HCT116 (cell line): ENCODE data around the gene MINK1. TPM values are rescaled to one million over a fixed set of nuclear protein-coding genes. Genes with fewer than 3 reads are reported as not detected.

Source experiments
- ATAC-seq: fragments of 200-7000 bp; cut with Tn5 transposase; 2 replicates; pipeline ENCODE4 v1.9.1; 2020; ENCODE audit warnings: mild to moderate bottlenecking, moderate library complexity
- BruUV-seq: library from RNA; stranded (reverse); fragments of 400-500 nt; replicated peaks from 2 replicates; lab custom pipeline; 2021; lab: Mats Ljungman, UMichigan
- CTCF ChIA-PET: fragments of 300-600 bp; sonication (Branson Sonifier 250); formaldehyde crosslinking; loops from one replicate; lab custom pipeline; 2021; ENCODE audit warnings: antibody characterized with exemption; lab: Charles Lee
- POLR2A ChIA-PET: fragments of 300-600, 350-600 bp; sonication (Branson Sonifier 250); formaldehyde crosslinking; loops from one replicate; lab custom pipeline; 2021; ENCODE audit warnings: antibody characterized with exemption; lab: Charles Lee
- RAD21 ChIA-PET, 2 experiments: fragments of 300-600 bp; sonication (Branson Sonifier 250); formaldehyde crosslinking; loops; one replicate each; lab custom pipeline; 2023; ENCODE audit warnings: low total read pairs in 2 of 2; ENCODE audit not compliant: uncharacterized antibody in 2 of 2, unreplicated experiment in 2 of 2, low non-redundant PET in 1 of 2; lab: Charles Lee
- DNase-seq: peaks from one replicate; pipeline ENCODE4 v3.0.0-alpha.2; 2010; ENCODE audit warnings: low read depth, low spot score
- H2AFZ ChIP-seq: fragments of 200-600 bp; shearing (Covaris generic), sonication (generic); 2 replicates; pipeline ENCODE4 v1.6.1; 2017; ENCODE audit warnings: low read depth, mixed run types, mixed read lengths, antibody characterized with exemption, low read length; ENCODE audit not compliant: poor library complexity, severe bottlenecking
- H3K27ac ChIP-seq: 2 replicates; pipeline ENCODE4 v1.5.1; 2012; ENCODE audit warnings: low read depth, low read length
- H3K27me3 ChIP-seq: fragments of 200-600 bp; sonication (generic); 2 replicates; pipeline ENCODE4 v1.6.1; 2016; ENCODE audit warnings: mixed run types, low read length, mixed read lengths; ENCODE audit not compliant: insufficient read depth
- H3K36me3 ChIP-seq, 2 experiments: fragments of 200-500 bp in 1 of 2; fragments of 200-600 bp in 1 of 2; sonication (Bioruptor generic) in 1 of 2; sonication (generic) in 1 of 2; 2 replicates each; pipeline versions ENCODE4 v1.5.1 to v1.6.1; 2014 to 2016; ENCODE audit warnings: low read length in 2 of 2, inconsistent platforms in 1 of 2, mixed read lengths in 1 of 2, mixed run types in 1 of 2; ENCODE audit not compliant: insufficient read depth in 2 of 2, control insufficient read depth in 1 of 2
- H3K4me1 ChIP-seq, 2 experiments: fragments of 200-600 bp in 1 of 2; sonication (generic) in 1 of 2; 2 replicates each; pipeline versions ENCODE4 v1.5.1 to v1.6.1; 2012 to 2017; ENCODE audit warnings: low read length in 2 of 2, inconsistent platforms in 1 of 2, mild to moderate bottlenecking in 1 of 2, mixed read lengths in 1 of 2, mixed run types in 1 of 2, moderate library complexity in 1 of 2; ENCODE audit not compliant: insufficient read depth in 2 of 2, control insufficient read depth in 1 of 2
- H3K4me2 ChIP-seq: fragments of 200-600 bp; sonication (generic); 2 replicates; pipeline ENCODE4 v1.6.1; 2017; ENCODE audit warnings: mixed run types, low read length, mixed read lengths
- H3K4me3 ChIP-seq, 2 experiments: fragments of 200-600 bp in 1 of 2; sonication (generic) in 1 of 2; replicated peaks in 1 of 2; 2 replicates each; pipeline ENCODE4 v1.5.1; 2011 to 2016; ENCODE audit warnings: low read length in 2 of 2, control low read depth in 1 of 2, low read depth in 1 of 2, mild to moderate bottlenecking in 1 of 2, mixed read lengths in 1 of 2, mixed run types in 1 of 2
- H3K79me2 ChIP-seq: fragments of 200-600 bp; sonication (generic); 2 replicates; pipeline ENCODE4 v1.6.1; 2017; ENCODE audit warnings: mild to moderate bottlenecking, mixed run types, low read length, moderate library complexity, mixed read lengths; ENCODE audit not compliant: insufficient read depth
- H3K9ac ChIP-seq: fragments of 200-600 bp; sonication (generic); 2 replicates; pipeline ENCODE4 v1.6.1; 2016; ENCODE audit warnings: low read length, mixed read lengths
- H3K9me2 ChIP-seq: fragments of 200-600 bp; sonication (generic), shearing (Covaris generic); 2 replicates; pipeline ENCODE4 v1.6.1; 2017; ENCODE audit warnings: mixed run types, mild to moderate bottlenecking, moderate library complexity; ENCODE audit not compliant: insufficient read depth
- H3K9me3 ChIP-seq, 2 experiments: fragments of 200-500 bp in 1 of 2; fragments of 200-600 bp in 1 of 2; sonication (Bioruptor generic) in 1 of 2; sonication (generic) in 1 of 2; 2 replicates each; pipeline ENCODE4 v1.6.1; 2014 to 2017; ENCODE audit warnings: low read length in 2 of 2, mixed read lengths in 2 of 2, inconsistent platforms in 1 of 2, low read depth in 1 of 2, mild to moderate bottlenecking in 1 of 2, mixed run types in 1 of 2, moderate library complexity in 1 of 2; ENCODE audit not compliant: control insufficient read depth in 1 of 2, insufficient read depth in 1 of 2
- H4K20me1 ChIP-seq: fragments of 200-600 bp; sonication (generic), shearing (Covaris generic); 2 replicates; pipeline ENCODE4 v1.6.1; 2017; ENCODE audit warnings: mixed run types, mild to moderate bottlenecking, moderate library complexity; ENCODE audit not compliant: insufficient read depth
- CBX3 ChIP-seq: IDR thresholded peaks from 2 replicates; pipeline ENCODE4 v1.6.1; 2012; ENCODE audit warnings: low read depth
- CEBPB ChIP-seq: IDR thresholded peaks from 2 replicates; pipeline ENCODE4 v1.6.1; 2012; ENCODE audit warnings: low read depth
- EGR1 ChIP-seq: IDR thresholded peaks from 2 replicates; pipeline ENCODE4 v1.6.1; 2012; ENCODE audit warnings: low read depth
- ELF1 ChIP-seq: IDR thresholded peaks from 2 replicates; pipeline ENCODE4 v1.6.1; 2012; ENCODE audit warnings: low read depth, borderline replicate concordance
- EZH2 ChIP-seq: fragments of 200-600 bp; sonication (generic); IDR thresholded peaks from 2 replicates; pipeline ENCODE4 v1.6.1; 2017; ENCODE audit warnings: antibody characterized with exemption, mixed run types
- JUND ChIP-seq: IDR thresholded peaks from 2 replicates; pipeline ENCODE4 v1.6.1; 2012
- POLR2AphosphoS5 ChIP-seq: IDR thresholded peaks from 2 replicates; pipeline ENCODE4 v1.6.1; 2011; ENCODE audit warnings: mild to moderate bottlenecking, low read depth, low read length, moderate library complexity
- REST ChIP-seq: IDR thresholded peaks from 2 replicates; pipeline ENCODE4 v1.6.1; 2012; ENCODE audit warnings: low read depth
- SIN3A ChIP-seq: IDR thresholded peaks from 2 replicates; pipeline ENCODE4 v1.6.1; 2012; ENCODE audit warnings: low read depth
- YY1 ChIP-seq: IDR thresholded peaks from 2 replicates; pipeline ENCODE4 v1.6.1; 2011; ENCODE audit warnings: low read length, low read depth, moderate library complexity, mild to moderate bottlenecking; ENCODE audit not compliant: insufficient replicate concordance; ENCODE audit errors: extremely low read depth
- ZBTB33 ChIP-seq: IDR thresholded peaks from 2 replicates; pipeline ENCODE4 v1.6.1; 2011; ENCODE audit warnings: mild to moderate bottlenecking, low read length, moderate library complexity; ENCODE audit not compliant: insufficient replicate concordance; ENCODE audit errors: extremely low read depth
- ZFX ChIP-seq: fragments of 450-650 bp; IDR thresholded peaks from 2 replicates; pipeline ENCODE4 v1.6.1; 2017
- intact Hi-C: fragments of 100-400 bp; cut with micrococcal nuclease; formaldehyde crosslinking; loops from 2 replicates; pipeline ENCODE4 v1.10.0; 2022
- total RNA-seq: library from RNA; stranded (reverse); gene quantifications from one replicate; pipeline ENCODE4 v1.2.1, GENCODE V29; 2021; ENCODE audit not compliant: unreplicated experiment
- TF ChIP-seq, protein P1 (sequence below): IDR thresholded peaks from 2 replicates; pipeline ENCODE4 v1.6.1; 2012

The MINK1 gene
- total RNA-seq, 1 experiment from 2014 or later: 85.2 TPM

GRCh38 chr17:4808378-4808767, 24.8 kb upstream of the MINK1 start:
- Histone ChIP-seq H2AFZ (no peak overlapping the region), H3K79me2 (no peaks in the 10 kb centered on the region), H3K9ac (no peak overlapping the region), H3K9me2 (no peaks in the 10 kb centered on the region), H3K4me1 (peaks cover 12 to 13% of the 10 kb centered on the region in 2 experiments), H4K20me1 (no peaks in the 10 kb centered on the region), H3K4me2 (no peak overlapping the region), H3K36me3 (peaks cover 5 to 7% of the 10 kb centered on the region in 2 experiments; a peak in 3 of 4 replicates), H3K27ac (no peak overlapping the region), H3K9me3 (no peaks in the 10 kb centered on the region), H3K27me3 (no peaks in the 10 kb centered on the region), H3K4me3 (no peak overlapping the region)
- ATAC-seq: no peak
- DNase-seq: no peak
- ChIA-PET RAD21 (no interaction called here), POLR2A (no interaction called here), CTCF (no interaction called here)
- intact Hi-C loops: no loop called here
- TF ChIP-seq EGR1 (no peak), YY1 (no peak), CBX3 (no peak), POLR2AphosphoS5 (no peak), REST (no peak), JUND (no peak), EZH2 (no peak), ZBTB33 (no peak), ZFX (no peak), ELF1 (no peak), CEBPB (no peak), SIN3A (no peak)
- TF ChIP-seq, protein P1, sequence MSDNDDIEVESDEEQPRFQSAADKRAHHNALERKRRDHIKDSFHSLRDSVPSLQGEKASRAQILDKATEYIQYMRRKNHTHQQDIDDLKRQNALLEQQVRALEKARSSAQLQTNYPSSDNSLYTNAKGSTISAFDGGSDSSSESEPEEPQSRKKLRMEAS: no peak
- no TSS peak for BruUV-seq
